Prostate gland (tissue), 2 donors: ENCODE results near the gene CACNA1B. TPM values are rescaled to one million over a fixed set of nuclear protein-coding genes. Genes with fewer than 3 reads are reported as not detected.

Source experiments
- DNase-seq: peaks from one replicate; pipeline ENCODE4 v3.0.0-alpha.2; 2019; ENCODE audit warnings: low spot score
- H3K27ac ChIP-seq, 2 donors: fragments of 200-600 bp; sonication (generic); 2 replicates each; pipeline ENCODE4 v1.5.1; 2017 to 2019
- H3K27me3 ChIP-seq: fragments of 200-600 bp; sonication (generic); replicated peaks from 2 replicates; pipeline ENCODE4 v1.5.1; 2019; ENCODE audit not compliant: insufficient read depth
- H3K36me3 ChIP-seq, 2 donors: fragments of 200-600 bp; sonication (generic); 1 replicate in 1 of 2; 2 replicates in 1 of 2; pipeline versions ENCODE4 v1.5.1 to v1.8.1; 2017 to 2019
- H3K4me1 ChIP-seq: fragments of 200-600 bp; sonication (generic); replicated peaks from 2 replicates; pipeline ENCODE4 v1.5.1; 2019
- H3K4me3 ChIP-seq, 2 donors: fragments of 200-600 bp; sonication (generic); 2 replicates each; pipeline ENCODE4 v1.5.1; 2017 to 2019
- H3K9me3 ChIP-seq: fragments of 200-600 bp; sonication (generic); 2 replicates; pipeline ENCODE4 v1.5.1; 2017
- CTCF ChIP-seq, 4 experiments: fragments of 200-600 bp in 2 of 4; fragments of 450-650 bp in 2 of 4; sonication (generic) in 2 of 4; IDR thresholded peaks; 1 replicate in 3 of 4; 2 replicates in 1 of 4; pipeline ENCODE4 v1.5.1; 2016 to 2019; ENCODE audit warnings: antibody characterized with exemption in 4 of 4, mild to moderate bottlenecking in 2 of 4, moderate library complexity in 2 of 4
- POLR2A ChIP-seq: fragments of 450-650 bp; IDR thresholded peaks from one replicate; pipeline ENCODE4 v1.6.1; 2016; ENCODE audit warnings: antibody characterized with exemption, mild to moderate bottlenecking
- POLR2AphosphoS5 ChIP-seq: sonication (generic); formaldehyde crosslinking; IDR thresholded peaks from one replicate; pipeline ENCODE4 v1.6.1; 2017; ENCODE audit warnings: antibody characterized with exemption
- WGBS: methylation state at CpG from one replicate; pipeline ENCODE4 v1.1.5; 2018; 5-methylcytosine and 5-hydroxymethylcytosine counted together
- intact Hi-C: fragments of 100-400 bp; cut with DNase I; formaldehyde crosslinking; loops from one replicate; pipeline ENCODE4 v1.14.2; 2022
- total RNA-seq, 2 donors: library from RNA; depleted of rRNA; stranded (reverse); fragments of >200 nt; gene quantifications; one replicate each; pipeline ENCODE4 v1.1.0, GENCODE V29; 2016

Gene CACNA1B
- total RNA-seq, 2 donors from 2014 or later, result 0.36 to 6.0 TPM

GRCh38 chr9:137879052-137879451, 1.5 kb downstream of the CACNA1B start:
- TF ChIP-seq CTCF (IDR thresholded peaks at IDR 0.05) (no peak), POLR2AphosphoS5 (no peak), POLR2A (no peak)
- intact Hi-C loops, result no loop called here
- Histone ChIP-seq H3K27me3 (peaks cover 5% of the 10 kb centered on the region), H3K4me3 (no peak overlapping the region), H3K36me3 (no peaks in the 10 kb centered on the region), H3K4me1 (no peaks in the 10 kb centered on the region), H3K9me3 (no peaks in the 10 kb centered on the region), H3K27ac (no peak overlapping the region)
- WGBS, result 79% methylated on average over 12 of the region's 20 CpGs
- no peak for DNase-seq

GRCh38 chr9:137879566-137880150, 2.1 kb downstream of the CACNA1B start:
- TF ChIP-seq POLR2A (no peak), POLR2AphosphoS5 (no peak), CTCF (IDR thresholded peaks at IDR 0.05) (no peak)
- H3K27ac ChIP-seq, result no peak overlapping the region
- intact Hi-C loops, result no loop called here
- DNase-seq, result no peak
- H3K4me1 ChIP-seq, result no peaks in the 10 kb centered on the region
- H3K36me3 ChIP-seq, result no peaks in the 10 kb centered on the region
- no peaks in the 10 kb centered on the region for H3K9me3 ChIP-seq
- H3K4me3 ChIP-seq, result no peak overlapping the region
- WGBS, result 83% methylated on average over 8 of the region's 8 CpGs
- peaks cover 5% of the 10 kb centered on the region for H3K27me3 ChIP-seq

GRCh38 chr9:137880160-137880975, 2.8 kb downstream of the CACNA1B start:
- H3K4me1 ChIP-seq, result no peaks in the 10 kb centered on the region
- no peaks in the 10 kb centered on the region for H3K36me3 ChIP-seq
- DNase-seq, result no peak
- 83% methylated on average over 16 of the region's 16 CpGs for WGBS
- H3K4me3 ChIP-seq, result no peak overlapping the region
- no peak overlapping the region for H3K27ac ChIP-seq
- H3K27me3 ChIP-seq, result peaks cover 5% of the 10 kb centered on the region
- intact Hi-C loops, result no loop called here
- no peaks in the 10 kb centered on the region for H3K9me3 ChIP-seq
- TF ChIP-seq CTCF (IDR thresholded peaks at IDR 0.05) (no peak), POLR2A (no peak), POLR2AphosphoS5 (no peak)

- WGBS, result 82% methylated on average over 8 of the region's 10 CpGs
- Histone ChIP-seq H3K36me3 (no peaks in the 10 kb centered on the region), H3K27ac (no peak overlapping the region), H3K4me3 (no peak overlapping the region), H3K9me3 (no peaks in the 10 kb centered on the region), H3K4me1 (no peaks in the 10 kb centered on the region), H3K27me3 (peaks cover 5% of the 10 kb centered on the region)
- DNase-seq, result no peak
- intact Hi-C loops, result no loop called here
- no peak for TF ChIP-seq CTCF (IDR thresholded peaks at IDR 0.05)
- no peak for TF ChIP-seq POLR2A
- TF ChIP-seq POLR2AphosphoS5, result no peak
These were observed 3.5 kb downstream of the CACNA1B start for GRCh38 chr9:137880976-137881530.
